Retinal pigment epithelial cell (primary cell): Measurements from ENCODE around the gene OR51F2.
A peak's percentile ranks its signal among the peaks of the same experiment; 100 is the strongest.

Experiments used
- DNase-seq: peaks from one replicate; pipeline ENCODE4 v3.0.0-alpha.2; 2010; ENCODE audit warnings: low read depth
- H3K4me3 ChIP-seq: 2 replicates; pipeline ENCODE4 v1.5.1; 2011; ENCODE audit warnings: mild to moderate bottlenecking, low read length, control low read depth, moderate library complexity
- CTCF ChIP-seq: conservative IDR thresholded peaks from 2 replicates; pipeline ENCODE4 v1.5.1; 2011; ENCODE audit warnings: low read depth, low read length, control low read depth, inconsistent platforms

OR51F2 gene

GRCh38 chr11:4809246-4809645 lies 11.9 kb upstream of the OR51F2 start:
- H3K4me3 ChIP-seq: no peak overlapping the region
- no peak for TF ChIP-seq CTCF
- DNase-seq: no peak

- no peak overlapping the region for H3K4me3 ChIP-seq
- no peak for DNase-seq
- no peak for TF ChIP-seq CTCF
Observed at GRCh38 chr11:4825132-4825531, 4.0 kb downstream of the OR51F2 start.

- TF ChIP-seq CTCF: peak; percentile 53
- DNase-seq: no peak
- no peak overlapping the region for H3K4me3 ChIP-seq
Observed at GRCh38 chr11:4826425-4826824, 5.3 kb downstream of the OR51F2 start.

- no peak for TF ChIP-seq CTCF
- no peak for DNase-seq
- no peak overlapping the region for H3K4me3 ChIP-seq
Observed at GRCh38 chr11:4830346-4830745, 9.2 kb downstream of the OR51F2 start.

GRCh38 chr11:4830909-4831308 lies 9.8 kb downstream of the OR51F2 start:
- DNase-seq: no peak
- TF ChIP-seq CTCF: no peak
- H3K4me3 ChIP-seq: no peak overlapping the region

- no peak for DNase-seq
- no peak overlapping the region for H3K4me3 ChIP-seq
- no peak for TF ChIP-seq CTCF
Observed at GRCh38 chr11:4839851-4840549, 18.9 kb downstream of the OR51F2 start.

- no peak within 1 kb of the TSS for H3K4me3 ChIP-seq
- DNase-seq: no peak
- no peak for TF ChIP-seq CTCF
Observed at GRCh38 chr11:4848908-4849532, 27.9 kb downstream of the OR51F2 start, which contains the start of gene OR51S1. Gene OR51S1 (minus strand): TSS chr11:4849208. CDS start chr11:4849208, 0 bp downstream.
